Glomerular visceral epithelial cell (primary cell): ENCODE data around the gene KRT77.

ENCODE experiments used
- DNase-seq: peaks from one replicate; pipeline ENCODE4 v3.0.0-alpha.2; 2016; ENCODE audit errors: extremely low spot score

KRT77 gene

GRCh38 chr12:52692254-52692653 is 11.1 kb downstream of the KRT77 start:
- DNase-seq, result no peak

GRCh38 chr12:52691841-52692150 is 11.5 kb downstream of the KRT77 start:
- no peak for DNase-seq

- peak; percentile 1 for DNase-seq
Measured at GRCh38 chr12:52691076-52691840, 12.1 kb downstream of the KRT77 start.

- DNase-seq, result no peak
Measured at GRCh38 chr12:52690351-52691075, 12.8 kb downstream of the KRT77 start.

- no peak for DNase-seq
Measured at GRCh38 chr12:52689936-52690335, 13.4 kb downstream of the KRT77 start.

- no peak for DNase-seq
Measured at GRCh38 chr12:52689239-52689638, 14.1 kb downstream of the KRT77 start.

GRCh38 chr12:52688481-52688880 is 14.8 kb downstream of the KRT77 start:
- DNase-seq, result no peak

- no peak for DNase-seq
Measured at GRCh38 chr12:52687497-52688385, 15.6 kb downstream of the KRT77 start.

GRCh38 chr12:52686756-52687487 is 16.4 kb downstream of the KRT77 start:
- no peak for DNase-seq

- DNase-seq, result no peak
Measured at GRCh38 chr12:52686063-52686462, 17.3 kb downstream of the KRT77 start.

- no peak for DNase-seq
Measured at GRCh38 chr12:52685406-52685890, 17.9 kb downstream of the KRT77 start.

GRCh38 chr12:52684431-52684830 is 18.9 kb downstream of the KRT77 start:
- DNase-seq, result no peak

- DNase-seq, result no peak
Measured at GRCh38 chr12:52683575-52684300, 19.6 kb downstream of the KRT77 start.

- DNase-seq, result no peak
Measured at GRCh38 chr12:52682938-52683574, 20.3 kb downstream of the KRT77 start.

GRCh38 chr12:52682381-52682660 is 21.0 kb downstream of the KRT77 start:
- no peak for DNase-seq

GRCh38 chr12:52681526-52682380 is 21.6 kb downstream of the KRT77 start:
- no peak for DNase-seq

GRCh38 chr12:52680363-52680762 is 23.0 kb downstream of the KRT77 start, which contains the start of gene KRT1:
Gene KRT1, minus strand, starts transcription at chr12:52680407. Its CDS starts 59 bp downstream, at chr12:52680348.
- no peak for DNase-seq

- no peak for DNase-seq
Measured at GRCh38 chr12:52679875-52680274, 23.4 kb downstream of the KRT77 start.

- no peak for DNase-seq
Measured at GRCh38 chr12:52677671-52678070, 25.7 kb downstream of the KRT77 start.

- DNase-seq, result no peak
Measured at GRCh38 chr12:52677126-52677525, 26.2 kb downstream of the KRT77 start.
